ENCODE measurements around the gene CCNY.
A peak's percentile ranks its signal among the peaks of the same experiment; 100 is the strongest.

CCNY gene

GRCh38 chr10:35568483-35569015 is 232.2 kb downstream of the CCNY start:
- no peak for DNase-seq

DNA sequence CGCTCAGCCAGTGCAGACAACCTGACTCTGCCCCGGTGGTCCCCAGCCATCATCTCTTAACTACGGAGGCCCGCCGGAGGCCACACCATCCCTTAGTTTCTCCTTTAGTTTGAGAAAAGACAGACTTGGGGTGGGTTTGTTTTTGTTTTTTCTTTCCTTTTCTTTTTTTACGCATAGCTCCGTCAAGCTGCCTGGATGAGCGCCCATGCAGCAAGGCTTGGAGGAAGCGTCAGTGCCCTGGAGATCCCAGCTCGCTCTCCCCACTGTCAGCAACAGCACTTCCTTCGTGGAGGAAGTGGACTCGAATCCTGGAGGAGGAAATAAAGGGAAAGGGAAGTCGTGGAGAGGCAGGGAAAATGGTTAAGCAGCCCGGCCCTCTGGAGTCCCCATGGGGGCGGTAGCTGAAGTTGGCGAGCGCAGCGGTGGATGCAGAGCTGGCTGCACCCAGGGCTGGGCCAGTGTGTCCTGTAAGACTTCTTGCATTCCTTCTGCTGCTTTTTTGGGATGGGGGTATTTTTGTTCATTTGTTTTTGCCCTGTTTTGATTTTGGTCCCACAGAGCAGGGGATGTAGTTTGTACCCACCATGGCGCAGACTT is 232.9 kb downstream of the CCNY start:
- no peak for DNase-seq

DNA sequence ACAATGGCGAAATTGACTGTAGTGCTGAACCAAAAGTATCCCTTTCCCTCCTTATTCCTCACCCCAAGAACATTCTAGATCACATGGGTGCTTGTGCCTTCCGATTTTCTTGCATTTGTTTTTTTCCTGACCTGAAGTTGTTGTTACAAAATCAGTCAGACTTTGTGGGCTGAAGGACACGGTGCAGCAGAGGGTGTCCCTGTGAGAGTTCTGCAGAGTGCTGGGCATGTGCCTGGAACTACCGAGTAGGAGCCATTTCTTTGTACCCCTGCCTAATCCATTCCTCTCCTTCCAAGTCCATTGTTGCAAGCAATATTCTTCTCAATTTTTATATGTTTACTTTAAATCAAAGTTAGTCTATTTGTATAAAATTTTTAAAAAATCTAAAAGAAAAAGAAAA is 233.5 kb downstream of the CCNY start:
- DNase-seq, result no peak

- DNase-seq, result no peak
Measured at GRCh38 chr10:35570397-35570796, 234.1 kb downstream of the CCNY start.

- no peak for DNase-seq
Measured at GRCh38 chr10:35572583-35572982, 236.3 kb downstream of the CCNY start.

DNA sequence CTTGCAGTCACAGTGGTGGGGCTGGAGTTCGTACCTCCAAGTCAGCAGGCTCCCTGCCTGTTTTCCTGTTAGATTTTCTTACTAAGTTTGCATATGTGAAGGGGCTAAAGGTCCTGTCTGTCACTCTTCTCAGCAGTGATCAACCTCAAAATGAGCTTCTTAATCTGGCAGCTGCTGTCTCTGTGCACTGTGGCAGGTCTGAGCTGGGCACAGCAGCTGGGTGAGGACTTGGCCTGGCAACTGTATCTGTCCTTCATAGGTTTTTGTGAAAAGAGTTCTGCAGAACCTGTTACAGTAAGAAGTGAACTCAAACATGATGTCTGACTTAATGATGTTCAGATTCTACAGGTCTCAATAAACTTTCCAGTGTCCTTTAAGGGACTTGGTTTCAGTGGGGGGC is 237.5 kb downstream of the CCNY start:
- no peak for DNase-seq

GRCh38 chr10:35574924-35575352 is 238.6 kb downstream of the CCNY start:
- no peak for DNase-seq

- DNase-seq, result no peak
Measured at GRCh38 chr10:35575640-35576039, 239.3 kb downstream of the CCNY start.

- DNase-seq, result no peak
Measured at GRCh38 chr10:35576730-35577129, 240.4 kb downstream of the CCNY start.

DNA sequence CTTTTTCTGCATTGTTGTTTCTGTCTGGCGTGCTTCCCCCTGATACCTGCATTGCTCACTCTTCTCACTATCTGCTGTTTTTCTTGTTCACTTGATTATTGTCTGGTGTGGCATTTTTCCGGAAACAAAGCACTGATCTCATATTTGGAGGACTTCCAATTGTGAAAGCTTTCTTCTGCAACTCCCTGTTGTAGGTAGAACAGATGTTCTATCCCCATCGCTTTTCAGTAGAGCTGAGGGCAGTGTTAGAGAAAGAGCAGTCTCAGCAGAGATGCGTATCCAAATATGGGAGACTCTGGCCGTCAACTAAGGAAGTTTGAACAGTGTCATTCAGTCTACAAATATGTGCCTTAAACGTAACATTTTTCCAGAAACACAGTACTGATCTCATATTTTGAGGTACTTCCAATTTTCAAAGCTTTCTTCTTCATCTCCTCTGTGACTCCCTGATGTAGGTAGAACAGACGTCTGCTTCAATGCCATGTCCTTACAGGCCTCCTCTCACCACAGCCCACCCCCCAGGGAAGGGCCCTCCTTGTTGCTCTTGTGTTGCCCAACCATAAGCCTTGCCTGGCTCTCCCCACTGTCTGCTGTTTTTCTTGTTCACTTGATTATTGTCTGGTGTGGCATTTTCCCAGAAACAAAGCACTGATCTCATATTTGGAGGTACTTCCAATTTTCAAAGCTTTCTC is 241.8 kb downstream of the CCNY start:
- DNase-seq, result peak; percentile 69

DNA sequence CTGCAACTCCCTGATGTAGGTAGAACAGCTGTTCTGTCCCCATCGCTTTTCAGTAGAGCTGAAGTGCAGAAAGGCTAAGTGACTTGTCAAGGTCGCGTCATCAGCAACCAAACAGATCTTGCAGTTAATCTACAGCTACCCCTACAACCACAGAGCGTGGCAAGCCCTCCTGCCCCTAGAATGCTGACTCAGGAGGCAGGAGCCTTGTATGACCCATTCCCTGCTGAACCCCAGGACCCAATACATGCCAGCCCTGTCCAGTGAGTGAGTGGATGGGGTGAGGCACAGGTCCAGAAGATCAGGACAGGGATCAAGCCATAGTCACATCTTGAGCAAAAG is 242.3 kb downstream of the CCNY start:
- no peak for DNase-seq

DNA sequence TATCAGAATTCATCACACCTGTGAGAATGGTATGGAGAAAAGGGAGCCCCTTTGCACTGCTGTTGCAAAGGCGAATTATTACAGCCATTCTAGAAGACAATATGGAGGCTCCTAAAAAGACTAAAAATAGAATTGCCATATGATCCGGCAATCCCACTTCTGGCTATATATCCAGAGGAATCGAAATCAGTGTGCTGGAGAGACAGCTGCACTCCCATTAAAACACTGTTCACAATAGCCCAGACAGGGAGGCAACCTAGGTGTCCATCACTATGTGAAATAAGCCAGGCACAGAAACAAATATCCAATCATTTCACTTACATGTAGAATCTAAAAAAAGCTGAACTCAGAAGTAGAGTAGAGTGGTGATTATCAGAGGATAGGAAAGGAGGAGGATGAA is 242.8 kb downstream of the CCNY start:
- peak; percentile 21 for DNase-seq

DNA sequence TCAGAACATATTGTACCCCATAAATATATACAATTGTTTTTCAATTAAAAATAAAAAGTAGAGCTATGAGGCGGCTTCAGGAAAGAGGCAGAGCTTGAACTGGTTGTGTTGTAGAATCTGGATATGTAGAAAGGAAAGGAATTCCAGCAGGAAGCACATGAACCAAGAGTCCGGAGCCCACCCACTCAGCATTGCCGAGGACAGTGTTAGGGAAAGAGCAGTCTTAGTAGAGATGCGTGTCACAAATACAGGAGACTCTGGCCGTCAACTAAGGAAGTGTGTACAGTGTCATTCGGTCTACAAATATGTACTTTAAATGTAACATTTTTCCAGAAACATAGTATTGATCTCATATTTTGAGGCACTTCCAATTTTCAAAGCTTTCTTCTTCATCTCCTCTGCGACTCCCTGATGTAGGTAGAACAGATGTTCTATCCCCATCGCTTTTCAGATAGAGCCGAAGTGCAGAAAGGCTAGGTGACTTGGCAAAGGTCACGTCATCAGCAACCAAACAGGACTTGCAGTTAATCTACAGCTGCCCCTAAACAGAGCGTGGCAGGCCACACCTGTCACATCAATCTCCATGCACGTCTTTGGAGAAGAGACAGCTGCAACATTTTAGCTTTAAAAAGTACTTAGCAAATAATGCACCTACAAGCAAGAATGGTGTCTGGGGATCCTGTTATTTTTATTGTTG is 243.6 kb downstream of the CCNY start:
- peak; percentile 21 for DNase-seq

GRCh38 chr10:35580423-35580770 is 244.1 kb downstream of the CCNY start:
- DNase-seq, result no peak

DNA sequence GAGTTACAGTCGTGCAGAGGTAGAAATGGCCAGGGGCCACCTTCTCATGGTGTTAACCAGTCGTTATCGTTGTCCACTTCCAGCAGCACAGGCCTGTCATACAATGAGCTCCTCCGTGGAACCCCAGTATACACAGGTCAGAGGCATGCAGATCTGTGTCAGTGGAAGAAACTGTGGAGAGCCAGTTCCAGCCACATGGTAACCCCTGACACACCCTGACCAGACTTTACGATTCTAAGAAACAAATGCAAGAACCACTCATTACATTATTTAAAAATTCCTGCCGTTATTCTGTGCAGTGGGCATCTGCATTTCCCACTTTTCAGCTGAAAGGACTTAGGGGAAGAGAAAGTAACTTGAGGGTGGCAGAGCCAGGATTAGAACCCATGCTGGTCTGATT is 245.3 kb downstream of the CCNY start:
- no peak for DNase-seq

- DNase-seq, result no peak
Measured at GRCh38 chr10:35584946-35585345, 248.6 kb downstream of the CCNY start.

DNA sequence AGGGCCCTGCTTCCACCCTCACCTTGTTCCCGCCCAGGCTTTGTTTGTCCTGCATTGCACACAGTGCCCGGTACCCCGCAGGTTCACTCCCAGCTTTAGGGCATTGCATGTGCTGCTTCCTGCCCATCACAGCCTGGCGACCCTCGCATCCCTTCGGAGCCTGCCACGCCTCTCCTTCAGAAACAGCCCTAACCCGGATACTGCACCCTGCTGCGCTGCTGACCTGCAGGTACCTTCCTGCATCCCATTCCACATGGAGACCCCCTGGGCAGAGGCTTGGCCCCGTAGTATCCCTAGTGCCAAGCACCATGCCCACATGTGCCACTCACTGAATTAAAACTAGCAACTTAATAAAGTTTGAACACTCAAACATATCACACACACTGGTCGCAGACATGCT is 249.0 kb downstream of the CCNY start:
- DNase-seq, result no peak

DNA sequence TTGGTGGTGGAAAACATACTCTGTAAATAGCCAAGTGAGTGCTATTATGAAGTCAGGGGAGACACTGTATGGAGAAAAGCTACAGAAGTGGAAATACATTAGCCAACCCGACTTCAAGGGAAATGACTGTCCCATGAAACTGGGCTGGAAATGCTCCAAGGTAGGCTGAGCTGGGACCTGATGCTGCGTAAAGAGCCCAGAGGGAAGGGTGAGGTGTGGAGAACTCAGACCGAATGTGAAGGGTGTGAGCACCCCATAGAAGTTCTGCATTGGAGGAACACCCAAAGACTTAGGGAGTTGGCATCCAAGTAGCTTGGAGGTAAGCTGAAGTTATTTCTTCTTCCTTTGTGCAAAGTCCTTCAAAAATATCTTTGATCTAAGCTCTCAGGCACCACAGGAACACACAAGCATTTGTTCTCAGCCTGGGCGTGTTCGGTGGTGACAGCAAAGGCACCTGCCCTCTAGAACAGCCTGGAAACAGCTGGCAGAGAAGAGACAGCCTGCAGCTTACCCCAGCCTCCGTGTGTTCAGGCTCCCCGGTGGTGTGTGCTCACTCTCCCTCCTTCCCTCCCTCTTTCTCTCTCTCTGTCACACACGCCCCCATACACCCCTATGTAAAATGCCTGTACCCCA is 249.7 kb downstream of the CCNY start:
- DNase-seq, result no peak

DNA sequence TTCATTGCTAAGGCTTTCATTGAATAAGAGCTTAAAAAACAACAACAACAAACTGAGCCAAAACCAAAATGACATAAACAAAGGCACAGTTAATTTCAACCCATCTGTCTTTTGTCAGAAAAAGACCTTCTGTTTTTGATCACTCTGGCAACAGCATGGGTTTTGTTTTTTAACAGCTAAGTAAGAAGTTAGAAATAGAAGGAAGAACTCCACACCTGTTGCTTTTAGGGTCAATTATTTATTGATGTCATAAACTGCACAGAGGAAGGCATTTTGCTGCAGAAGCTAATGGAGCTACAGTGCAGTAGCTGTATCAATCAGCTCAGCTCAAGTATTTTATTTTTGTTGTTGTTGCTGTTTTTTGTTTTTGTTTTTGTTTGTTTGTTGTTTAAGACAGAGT is 252.5 kb downstream of the CCNY start:
- peak; percentile 12 for DNase-seq

GRCh38 chr10:35592441-35592840 is 256.1 kb downstream of the CCNY start:
- no peak for DNase-seq

DNA sequence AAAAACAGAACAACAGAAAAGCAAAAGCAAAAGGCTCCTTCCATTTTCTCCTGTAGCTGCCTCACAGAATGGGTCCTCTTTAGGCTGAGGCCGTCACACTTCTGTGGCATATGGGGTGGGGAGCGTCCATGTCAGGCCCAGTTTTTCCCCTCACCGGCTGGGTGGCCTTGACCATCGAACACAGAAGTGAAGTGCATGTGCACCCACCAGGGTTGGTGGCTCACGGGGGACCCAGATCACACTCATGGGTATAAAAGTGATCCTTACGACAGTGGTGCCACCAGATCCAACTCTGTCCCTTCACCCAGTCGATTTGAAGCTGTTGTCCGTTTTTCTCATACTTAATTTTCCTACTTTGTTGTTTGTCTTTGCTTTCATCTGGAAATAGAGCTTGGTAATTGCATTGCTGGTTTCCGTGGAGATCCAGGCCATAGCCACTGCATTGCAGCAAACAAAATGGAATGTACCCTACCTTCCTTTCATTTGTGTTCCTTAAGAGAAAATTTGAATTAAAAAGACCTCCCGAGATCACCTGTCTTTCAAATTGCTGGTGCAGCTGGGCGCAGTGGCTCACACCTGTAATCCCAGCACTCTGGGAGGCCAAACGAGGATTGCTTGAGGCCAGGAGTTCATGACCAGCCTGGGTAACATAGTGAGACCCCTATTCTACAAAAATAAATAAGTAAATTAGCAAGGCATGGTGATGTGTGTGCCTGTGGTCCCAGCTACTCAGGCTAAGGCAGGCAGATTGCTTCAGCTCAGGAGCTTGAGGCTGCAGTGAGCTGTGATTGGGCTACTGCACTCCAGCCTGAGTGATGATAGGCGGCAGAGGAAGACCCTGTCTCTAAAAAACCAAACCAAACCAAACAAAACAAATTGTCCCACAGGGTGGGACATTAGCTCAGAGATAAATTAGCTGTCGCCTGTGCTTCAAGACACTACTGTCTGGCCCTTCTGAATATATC is 258.1 kb downstream of the CCNY start:
- DNase-seq, result no peak

DNA sequence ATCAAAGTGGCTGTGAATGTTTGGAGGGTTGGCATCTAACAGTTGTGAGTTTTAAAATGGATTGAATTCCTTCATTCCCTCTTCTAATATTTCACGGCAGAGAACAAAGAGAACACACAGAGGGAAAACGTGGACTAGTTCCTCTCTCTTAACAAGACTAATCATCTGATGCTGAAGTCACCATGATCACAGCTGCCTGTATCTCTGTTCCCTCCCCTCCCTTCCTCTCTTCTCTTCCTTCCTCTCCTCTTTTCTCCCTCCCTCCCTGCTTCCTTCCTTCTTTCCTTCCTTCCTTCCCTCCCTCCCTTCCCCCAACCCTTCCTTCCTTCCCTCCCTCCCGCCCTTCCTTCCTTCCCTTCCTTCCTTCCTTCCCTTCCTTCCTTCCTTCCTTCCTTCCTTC is 258.8 kb downstream of the CCNY start:
- DNase-seq, result no peak

GRCh38 chr10:35598379-35598778 is 262.1 kb downstream of the CCNY start:
- DNase-seq, result no peak
